ENCODE data around the gene FKBP2.

The FKBP2 gene

DNA sequence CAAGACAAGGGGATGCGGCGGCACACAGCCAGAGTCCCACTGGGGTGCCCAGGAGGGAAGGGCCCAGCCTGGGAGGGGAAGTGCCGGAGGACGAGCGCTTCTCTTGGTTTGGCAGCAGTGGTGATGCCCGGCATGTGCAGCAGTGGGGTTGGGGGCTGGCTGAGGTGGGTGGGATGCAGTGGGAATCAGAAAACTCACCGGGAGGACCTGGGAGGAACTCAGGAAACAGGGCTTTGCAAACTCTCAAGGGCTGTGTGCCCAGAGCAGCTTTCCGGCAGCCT lies 31.4 kb upstream of the FKBP2 start:
- Mint-ChIP-seq H3K27ac (peak overlapping the region; percentile 96), H3K9me3 (no peaks in the 10 kb centered on the region), H3K4me1 (peaks cover 55% of the 10 kb centered on the region), H3K4me3 (peak overlapping the region; percentile 93), H3K36me3 (ENCODE audit: low read depth) (peaks cover 61% of the 10 kb centered on the region), H3K27me3 (no peaks in the 10 kb centered on the region)
- DNase-seq, result no peak
- no peak for ATAC-seq

DNA sequence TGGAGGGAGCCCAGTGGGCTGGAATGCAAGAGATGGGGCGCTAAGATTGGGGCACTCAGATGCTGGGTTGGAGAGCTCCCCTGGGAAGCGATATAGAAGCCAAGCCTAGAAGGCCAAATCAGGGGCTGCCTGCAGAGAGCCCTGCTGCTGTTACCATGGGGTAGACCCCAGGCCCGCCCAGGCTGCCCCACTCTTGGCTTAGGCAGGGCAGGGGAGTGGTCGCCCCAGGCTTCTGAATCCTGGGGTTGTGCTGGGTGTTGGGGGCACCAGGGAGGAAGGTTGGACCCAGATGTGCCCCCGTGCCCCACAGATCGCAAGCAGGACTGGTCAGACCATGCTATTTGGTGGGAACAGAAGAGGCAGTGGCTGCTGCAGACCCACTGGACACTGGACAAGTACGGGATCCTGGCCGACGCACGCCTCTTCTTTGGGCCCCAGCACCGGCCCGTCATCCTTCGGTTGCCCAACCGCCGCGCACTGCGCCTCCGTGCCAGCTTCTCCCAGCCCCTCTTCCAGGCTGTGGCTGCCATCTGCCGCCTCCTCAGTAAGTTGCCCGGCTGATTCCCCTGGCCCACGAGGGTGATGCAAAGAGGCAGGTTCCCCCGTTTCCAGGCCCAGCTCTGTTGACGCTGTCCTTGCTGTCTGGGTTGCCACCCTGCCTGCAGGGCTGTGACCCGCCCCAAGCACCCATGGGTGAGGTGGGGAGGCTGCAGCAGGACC lies 30.4 kb upstream of the FKBP2 start:
- no peak for DNase-seq
- no peak for ATAC-seq
- no peaks in the 10 kb centered on the region for H3K9me3 Mint-ChIP-seq
- H3K4me1 Mint-ChIP-seq, result peaks cover 56% of the 10 kb centered on the region
- no peak overlapping the region for H3K27ac Mint-ChIP-seq
- no peaks in the 10 kb centered on the region for H3K27me3 Mint-ChIP-seq
- peaks cover 61% of the 10 kb centered on the region for H3K36me3 Mint-ChIP-seq (ENCODE audit: low read depth)
- H3K4me3 Mint-ChIP-seq, result no peak overlapping the region

GRCh38 chr11:64211181-64211872 lies 29.6 kb upstream of the FKBP2 start:
- H3K4me1 Mint-ChIP-seq, result peaks cover 50% of the 10 kb centered on the region
- no peak for ATAC-seq

DNA sequence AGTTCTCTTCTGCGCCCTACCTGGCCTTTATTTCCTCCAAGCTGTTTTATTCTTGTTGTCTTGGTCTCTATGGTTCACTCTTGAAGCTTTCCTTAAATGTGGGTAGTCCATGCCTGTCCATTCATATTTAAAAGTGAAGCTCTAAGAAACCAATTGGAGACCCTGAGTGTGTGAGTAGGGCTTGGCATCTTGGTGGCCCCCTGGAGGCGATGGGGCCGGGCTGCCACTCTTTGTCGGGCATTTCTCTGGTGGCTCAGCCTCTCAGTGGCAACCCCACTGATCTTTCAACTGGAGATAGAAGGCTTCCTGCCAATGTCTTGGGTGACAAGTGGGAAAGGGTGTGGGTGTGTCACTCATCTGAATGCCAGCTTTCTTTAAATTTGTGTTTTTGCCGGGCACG lies 24.0 kb upstream of the FKBP2 start:
- Mint-ChIP-seq H3K36me3 (ENCODE audit: low read depth) (peaks cover 52% of the 10 kb centered on the region), H3K9me3 (no peaks in the 10 kb centered on the region), H3K4me1 (peaks cover 28% of the 10 kb centered on the region), H3K4me3 (no peak overlapping the region), H3K27me3 (no peaks in the 10 kb centered on the region), H3K27ac (no peak overlapping the region)
- DNase-seq (no peak), ATAC-seq (peak; percentile 22)

More at GRCh38 chr11:64211181-64211872, 29.6 kb upstream of the FKBP2 start:
- no peak for DNase-seq
- Mint-ChIP-seq H3K4me3 (no peak overlapping the region), H3K36me3 (ENCODE audit: low read depth) (peaks cover 57% of the 10 kb centered on the region), H3K27me3 (no peaks in the 10 kb centered on the region), H3K9me3 (no peaks in the 10 kb centered on the region), H3K27ac (no peak overlapping the region)

GRCh38 chr11:64218628-64219353 lies 22.1 kb upstream of the FKBP2 start:
- H3K36me3 Mint-ChIP-seq (ENCODE audit: low read depth), result peaks cover 38% of the 10 kb centered on the region
- H3K27me3 Mint-ChIP-seq, result no peaks in the 10 kb centered on the region
- ATAC-seq (no peak), DNase-seq (no peak)
- no peaks in the 10 kb centered on the region for H3K9me3 Mint-ChIP-seq
- H3K4me1 Mint-ChIP-seq, result peaks cover 20% of the 10 kb centered on the region
- H3K27ac Mint-ChIP-seq, result peak overlapping the region; percentile 14
- H3K4me3 Mint-ChIP-seq, result no peak overlapping the region

GRCh38 chr11:64219354-64219684 lies 21.6 kb upstream of the FKBP2 start:
- Mint-ChIP-seq H3K27ac (no peak overlapping the region), H3K27me3 (no peaks in the 10 kb centered on the region), H3K36me3 (ENCODE audit: low read depth) (peaks cover 34% of the 10 kb centered on the region), H3K9me3 (no peaks in the 10 kb centered on the region), H3K4me3 (no peak overlapping the region), H3K4me1 (peaks cover 19% of the 10 kb centered on the region)
- ATAC-seq, result no peak
- DNase-seq, result no peak

DNA sequence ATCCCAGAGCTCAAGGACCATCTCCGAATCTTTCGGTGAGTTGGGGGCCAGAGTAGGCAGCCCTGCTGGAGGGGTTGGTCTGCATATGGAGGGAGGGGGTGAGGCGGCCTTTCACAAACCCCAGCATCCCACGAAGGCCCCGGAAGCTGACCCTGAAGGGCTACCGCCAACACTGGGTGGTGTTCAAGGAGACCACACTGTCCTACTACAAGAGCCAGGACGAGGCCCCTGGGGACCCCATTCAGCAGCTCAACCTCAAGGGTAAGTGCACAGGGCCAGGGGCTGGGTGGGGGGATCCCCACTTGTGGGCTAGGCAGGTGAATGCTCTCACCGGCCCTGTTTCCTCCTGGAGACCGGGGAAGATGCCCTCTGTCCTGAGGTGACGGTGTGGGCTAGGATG lies 21.1 kb upstream of the FKBP2 start:
- Mint-ChIP-seq H3K36me3 (ENCODE audit: low read depth) (peaks cover 34% of the 10 kb centered on the region), H3K9me3 (no peaks in the 10 kb centered on the region), H3K27ac (no peak overlapping the region), H3K4me3 (no peak overlapping the region), H3K27me3 (no peaks in the 10 kb centered on the region), H3K4me1 (peaks cover 15% of the 10 kb centered on the region)
- no peak for ATAC-seq
- no peak for DNase-seq

DNA sequence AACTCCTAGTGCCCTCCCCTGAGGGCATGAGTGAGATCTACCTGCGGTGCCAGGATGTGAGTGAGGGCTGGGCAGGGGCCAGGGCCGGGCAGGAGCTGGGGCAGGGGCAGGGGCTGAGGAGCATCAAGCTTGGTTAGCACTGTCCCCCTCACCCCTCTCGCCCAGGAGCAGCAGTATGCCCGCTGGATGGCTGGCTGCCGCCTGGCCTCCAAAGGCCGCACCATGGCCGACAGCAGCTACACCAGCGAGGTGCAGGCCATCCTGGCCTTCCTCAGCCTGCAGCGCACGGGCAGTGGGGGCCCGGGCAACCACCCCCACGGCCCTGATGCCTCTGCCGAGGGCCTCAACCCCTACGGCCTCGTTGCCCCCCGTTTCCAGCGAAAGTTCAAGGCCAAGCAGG lies 20.6 kb upstream of the FKBP2 start:
- DNase-seq (no peak), ATAC-seq (no peak)
- Mint-ChIP-seq H3K27ac (no peak overlapping the region), H3K4me3 (no peak overlapping the region), H3K4me1 (peaks cover 15% of the 10 kb centered on the region), H3K27me3 (no peaks in the 10 kb centered on the region), H3K9me3 (no peaks in the 10 kb centered on the region), H3K36me3 (ENCODE audit: low read depth) (peaks cover 28% of the 10 kb centered on the region)

GRCh38 chr11:64220798-64221197 lies 20.1 kb upstream of the FKBP2 start:
- H3K27me3 Mint-ChIP-seq, result no peaks in the 10 kb centered on the region
- DNase-seq, result no peak
- peaks cover 12% of the 10 kb centered on the region for H3K4me1 Mint-ChIP-seq
- H3K27ac Mint-ChIP-seq, result no peak overlapping the region
- no peaks in the 10 kb centered on the region for H3K9me3 Mint-ChIP-seq
- ATAC-seq, result no peak
- peaks cover 28% of the 10 kb centered on the region for H3K36me3 Mint-ChIP-seq (ENCODE audit: low read depth)
- no peak overlapping the region for H3K4me3 Mint-ChIP-seq

DNA sequence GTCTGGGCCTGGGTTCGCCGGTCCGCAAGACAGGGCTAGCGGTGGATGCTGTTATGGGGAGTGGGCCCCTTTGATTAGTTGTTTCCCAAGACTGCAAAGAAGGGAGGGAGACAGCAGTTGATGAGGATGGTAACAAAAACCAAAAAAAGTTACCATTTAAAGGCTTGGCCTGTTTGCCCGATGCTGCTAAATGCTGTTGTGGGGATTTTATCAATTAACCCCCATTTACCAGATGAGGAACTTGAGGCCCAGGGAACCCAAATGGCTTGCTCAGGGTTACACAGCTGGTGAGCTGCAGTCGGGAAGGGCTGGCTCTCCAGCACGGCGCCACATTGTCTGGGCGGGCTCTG lies 18.3 kb upstream of the FKBP2 start:
- DNase-seq, result no peak
- Mint-ChIP-seq H3K36me3 (ENCODE audit: low read depth) (peaks cover 22% of the 10 kb centered on the region), H3K27ac (no peak overlapping the region), H3K9me3 (no peaks in the 10 kb centered on the region), H3K4me1 (peaks cover 21% of the 10 kb centered on the region), H3K27me3 (no peaks in the 10 kb centered on the region), H3K4me3 (no peak overlapping the region)
- ATAC-seq, result no peak

- peaks cover 20% of the 10 kb centered on the region for H3K36me3 Mint-ChIP-seq (ENCODE audit: low read depth)
- H3K4me1 Mint-ChIP-seq, result peaks cover 26% of the 10 kb centered on the region
- H3K27ac Mint-ChIP-seq, result no peak overlapping the region
- H3K4me3 Mint-ChIP-seq, result no peak overlapping the region
- ATAC-seq, result no peak
- H3K27me3 Mint-ChIP-seq, result no peaks in the 10 kb centered on the region
- no peaks in the 10 kb centered on the region for H3K9me3 Mint-ChIP-seq
- DNase-seq, result no peak
Measured at GRCh38 chr11:64223001-64223651, 17.8 kb upstream of the FKBP2 start.

- peak overlapping the region; percentile 83 for H3K4me3 Mint-ChIP-seq
- DNase-seq, result no peak
- H3K27me3 Mint-ChIP-seq, result no peaks in the 10 kb centered on the region
- H3K4me1 Mint-ChIP-seq, result peaks cover 35% of the 10 kb centered on the region
- peaks cover 12% of the 10 kb centered on the region for H3K36me3 Mint-ChIP-seq (ENCODE audit: low read depth)
- H3K27ac Mint-ChIP-seq, result peak overlapping the region; percentile 67
- no peak for ATAC-seq
- H3K9me3 Mint-ChIP-seq, result no peaks in the 10 kb centered on the region
Measured at GRCh38 chr11:64224151-64224890, 16.6 kb upstream of the FKBP2 start.

- Mint-ChIP-seq H3K4me1 (peaks cover 41% of the 10 kb centered on the region), H3K36me3 (ENCODE audit: low read depth) (peaks cover 11% of the 10 kb centered on the region), H3K27me3 (no peaks in the 10 kb centered on the region), H3K27ac (peak overlapping the region; percentile 81), H3K4me3 (peak overlapping the region; percentile 83), H3K9me3 (no peaks in the 10 kb centered on the region)
- DNase-seq, result no peak
- peak; percentile 1 for ATAC-seq
Measured at GRCh38 chr11:64224891-64225607, 15.8 kb upstream of the FKBP2 start.
